Caco-2 (cell line): Measurements from ENCODE around the gene STOX1. TPM values are rescaled to one million over a fixed set of nuclear protein-coding genes. Genes with fewer than 3 reads are reported as not detected.

Experiments used
- BruUV-seq: library from RNA; stranded (reverse); fragments of 400-500 nt; replicated peaks from 2 replicates; lab custom pipeline; 2021; lab: Mats Ljungman, UMichigan
- CTCF ChIA-PET: fragments of 300-600 bp; sonication (Branson Sonifier 250); formaldehyde crosslinking; loops from one replicate; lab custom pipeline; 2022; ENCODE audit warnings: antibody characterized with exemption; lab: Charles Lee
- POLR2A ChIA-PET: fragments of 300-600 bp; sonication (Branson Sonifier 250); formaldehyde crosslinking; loops from one replicate; lab custom pipeline; 2022; ENCODE audit warnings: antibody characterized with exemption; lab: Charles Lee
- DNase-seq, 2 experiments: peaks; one replicate each; pipeline versions ENCODE4 v3.0.0 to v3.0.0-alpha.2; 2020 to 2022
- H3K27me3 ChIP-seq: replicated peaks from 2 replicates; pipeline ENCODE4 v1.6.0; 2011; ENCODE audit warnings: low read length; ENCODE audit not compliant: control insufficient read depth, insufficient read depth
- H3K36me3 ChIP-seq: 2 replicates; pipeline ENCODE4 v1.5.1; 2011; ENCODE audit warnings: low read length; ENCODE audit not compliant: control insufficient read depth, insufficient read depth
- H3K4me1 ChIP-seq: fragments of 250-450 bp; sonication (Bioruptor Pico); 2 replicates; pipeline ENCODE4 v1.5.1; 2020; ENCODE audit warnings: mild to moderate bottlenecking
- H3K4me3 ChIP-seq: 2 replicates; pipeline ENCODE4 v1.5.1; 2011; ENCODE audit warnings: low read depth, mild to moderate bottlenecking, control low read depth, low read length
- H3K9me3 ChIP-seq: fragments of 250-450 bp; sonication (Bioruptor Pico); 2 replicates; pipeline ENCODE4 v1.5.1; 2020; ENCODE audit warnings: mild to moderate bottlenecking, moderate library complexity
- H3K27ac Mint-ChIP-seq: one replicate; pipeline ENCODE4 v1.8.0; 2022; ENCODE audit warnings: mixed read lengths; ENCODE audit not compliant: unreplicated experiment
- H3K27me3 Mint-ChIP-seq: one replicate; pipeline ENCODE4 v1.8.0; 2022; ENCODE audit warnings: mixed read lengths; ENCODE audit not compliant: insufficient read depth, unreplicated experiment
- H3K36me3 Mint-ChIP-seq: one replicate; pipeline ENCODE4 v1.8.0; 2022; ENCODE audit warnings: mild to moderate bottlenecking, mixed read lengths; ENCODE audit not compliant: insufficient read depth, unreplicated experiment
- H3K4me1 Mint-ChIP-seq: one replicate; pipeline ENCODE4 v1.8.0; 2022; ENCODE audit warnings: low read depth, mixed read lengths; ENCODE audit not compliant: unreplicated experiment
- H3K4me3 Mint-ChIP-seq: one replicate; pipeline ENCODE4 v1.8.0; 2022; ENCODE audit warnings: mild to moderate bottlenecking, moderate library complexity, mixed read lengths; ENCODE audit not compliant: unreplicated experiment
- H3K9me3 Mint-ChIP-seq: one replicate; pipeline ENCODE4 v1.8.0; 2022; ENCODE audit warnings: mixed read lengths; ENCODE audit not compliant: unreplicated experiment
- intact Hi-C: fragments of 100-400 bp; cut with micrococcal nuclease; formaldehyde crosslinking; loops from one replicate; pipeline ENCODE4 v1.10.0; 2022; ENCODE audit not compliant: unreplicated experiment
- total RNA-seq: library from RNA; stranded (reverse); gene quantifications from 2 replicates; pipeline ENCODE4 v1.2.3, GENCODE V29; 2022
- TF ChIP-seq, protein P1 (sequence below), 2 experiments: fragments of 200-600 bp in 1 of 2; IDR thresholded peaks; 1 replicate in 1 of 2; 2 replicates in 1 of 2; pipeline versions ENCODE4 v1.5.1 to v1.8.0; 2011 to 2022; ENCODE audit warnings: antibody characterized with exemption in 1 of 2, control low read depth in 1 of 2, inconsistent platforms in 1 of 2, low read depth in 1 of 2, low read length in 1 of 2, mild to moderate bottlenecking in 1 of 2, moderate library complexity in 1 of 2; ENCODE audit not compliant: insufficient read depth in 1 of 2, severe bottlenecking in 1 of 2, unreplicated experiment in 1 of 2

Gene STOX1
- total RNA-seq, 1 experiment from 2014 or later = 8.5 TPM

DNA sequence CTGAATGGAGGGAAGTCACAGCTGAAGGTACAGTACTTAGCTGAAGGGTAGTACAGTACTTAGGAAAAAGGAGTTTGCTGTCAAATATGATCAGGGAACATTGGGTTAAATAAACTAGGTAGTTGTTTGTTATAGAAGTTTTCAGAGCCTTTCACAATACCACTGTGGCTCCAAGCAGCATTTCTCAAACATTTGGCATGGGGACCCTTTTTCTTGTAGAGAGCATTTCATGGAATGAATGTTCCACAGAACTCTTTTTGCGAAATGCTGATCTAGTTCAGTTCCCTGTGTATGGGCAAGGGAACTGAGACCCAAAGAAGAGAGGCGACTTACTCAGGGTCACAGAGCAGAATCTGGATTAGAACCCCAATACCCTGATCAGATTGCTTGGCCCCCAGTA lies 42.3 kb downstream of the STOX1 start:
- Histone ChIP-seq H3K36me3 (no peaks in the 10 kb centered on the region), H3K4me3 (no peak overlapping the region), H3K9me3 (peaks cover 26% of the 10 kb centered on the region), H3K27me3 (no peaks in the 10 kb centered on the region), H3K4me1 (peaks cover 17% of the 10 kb centered on the region)
- Mint-ChIP-seq H3K27me3 (no peaks in the 10 kb centered on the region), H3K27ac (no peak overlapping the region), H3K9me3 (peaks cover 24% of the 10 kb centered on the region), H3K36me3 (no peaks in the 10 kb centered on the region), H3K4me3 (no peak overlapping the region), H3K4me1 (peaks cover 18% of the 10 kb centered on the region)
- ChIA-PET CTCF (no interaction called here), POLR2A (no interaction called here)
- intact Hi-C loops = no loop called here
- no TSS peak for BruUV-seq
- no peak for DNase-seq
- TF ChIP-seq, protein P1, sequence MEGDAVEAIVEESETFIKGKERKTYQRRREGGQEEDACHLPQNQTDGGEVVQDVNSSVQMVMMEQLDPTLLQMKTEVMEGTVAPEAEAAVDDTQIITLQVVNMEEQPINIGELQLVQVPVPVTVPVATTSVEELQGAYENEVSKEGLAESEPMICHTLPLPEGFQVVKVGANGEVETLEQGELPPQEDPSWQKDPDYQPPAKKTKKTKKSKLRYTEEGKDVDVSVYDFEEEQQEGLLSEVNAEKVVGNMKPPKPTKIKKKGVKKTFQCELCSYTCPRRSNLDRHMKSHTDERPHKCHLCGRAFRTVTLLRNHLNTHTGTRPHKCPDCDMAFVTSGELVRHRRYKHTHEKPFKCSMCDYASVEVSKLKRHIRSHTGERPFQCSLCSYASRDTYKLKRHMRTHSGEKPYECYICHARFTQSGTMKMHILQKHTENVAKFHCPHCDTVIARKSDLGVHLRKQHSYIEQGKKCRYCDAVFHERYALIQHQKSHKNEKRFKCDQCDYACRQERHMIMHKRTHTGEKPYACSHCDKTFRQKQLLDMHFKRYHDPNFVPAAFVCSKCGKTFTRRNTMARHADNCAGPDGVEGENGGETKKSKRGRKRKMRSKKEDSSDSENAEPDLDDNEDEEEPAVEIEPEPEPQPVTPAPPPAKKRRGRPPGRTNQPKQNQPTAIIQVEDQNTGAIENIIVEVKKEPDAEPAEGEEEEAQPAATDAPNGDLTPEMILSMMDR (IDR thresholded peaks at IDR 0.05; ENCODE audit: insufficient read depth in 1 of 2, low read depth in 1 of 2, low read length in 1 of 2, severe bottlenecking in 1 of 2, unreplicated experiment in 1 of 2) = no peak

DNA sequence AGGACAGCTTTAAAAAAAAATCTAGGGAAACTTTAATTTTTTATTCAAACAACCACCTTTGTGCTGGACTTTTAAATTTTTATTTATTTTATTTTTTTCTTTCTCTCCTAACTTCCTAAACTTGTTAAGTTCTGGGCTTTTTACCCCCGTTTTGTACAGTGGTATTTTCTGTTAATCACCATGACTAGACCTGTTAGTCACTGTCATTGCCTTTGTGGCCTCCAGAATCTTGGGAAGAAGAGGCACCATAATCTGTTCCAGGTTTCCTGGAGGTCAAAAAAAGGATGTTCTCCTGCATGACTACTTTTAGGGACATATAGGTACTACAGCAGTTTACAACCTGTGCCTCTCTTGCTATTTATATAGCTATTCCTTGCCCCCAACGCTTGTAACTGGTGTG lies 42.7 kb downstream of the STOX1 start:
- H3K27me3 ChIP-seq = no peaks in the 10 kb centered on the region
- no TSS peak for BruUV-seq
- no peak for DNase-seq
- TF ChIP-seq, protein P1 (IDR thresholded peaks at IDR 0.05; ENCODE audit: insufficient read depth in 1 of 2, low read depth in 1 of 2, low read length in 1 of 2, severe bottlenecking in 1 of 2, unreplicated experiment in 1 of 2) = no peak
- intact Hi-C loops = no loop called here
- no peak overlapping the region for H3K4me3 ChIP-seq
- H3K4me3 Mint-ChIP-seq = no peak overlapping the region
- no peaks in the 10 kb centered on the region for H3K36me3 Mint-ChIP-seq
- CTCF ChIA-PET = no interaction called here
- H3K9me3 ChIP-seq = peaks cover 26% of the 10 kb centered on the region
- H3K9me3 Mint-ChIP-seq = peaks cover 24% of the 10 kb centered on the region
- peaks cover 17% of the 10 kb centered on the region for H3K4me1 ChIP-seq
- POLR2A ChIA-PET = no interaction called here
- H3K27ac Mint-ChIP-seq = no peak overlapping the region
- peaks cover 18% of the 10 kb centered on the region for H3K4me1 Mint-ChIP-seq
- H3K27me3 Mint-ChIP-seq = no peaks in the 10 kb centered on the region
- H3K36me3 ChIP-seq = no peaks in the 10 kb centered on the region

DNA sequence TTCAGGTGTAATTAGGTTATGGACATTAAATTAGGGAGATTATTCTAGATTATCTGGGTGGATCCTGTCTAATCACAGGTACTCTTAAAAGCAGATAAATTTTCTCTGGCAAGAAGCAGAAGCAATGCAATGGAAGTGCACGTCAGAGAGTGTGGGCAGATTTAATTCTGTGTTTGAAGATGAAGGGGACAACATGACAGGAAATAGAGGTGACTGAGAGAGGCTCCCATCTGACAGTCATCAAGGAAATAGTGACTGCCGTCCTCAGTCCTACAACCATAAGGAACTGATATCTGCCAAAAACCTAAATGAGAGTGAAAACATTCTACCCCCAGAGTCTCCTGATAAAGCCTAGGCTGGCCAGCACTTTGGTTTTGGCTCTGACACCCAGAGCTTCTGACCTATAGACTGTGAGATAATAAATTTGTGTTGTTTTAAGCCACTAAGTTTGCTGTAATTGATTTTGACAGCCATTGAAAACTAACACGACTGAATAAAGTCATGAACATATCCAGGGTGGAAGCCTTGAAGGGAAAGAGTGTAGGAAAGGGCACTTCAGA lies 43.3 kb downstream of the STOX1 start:
- no peak for DNase-seq
- no peak overlapping the region for H3K4me3 Mint-ChIP-seq
- H3K27ac Mint-ChIP-seq = no peak overlapping the region
- Histone ChIP-seq H3K36me3 (no peaks in the 10 kb centered on the region), H3K4me1 (peaks cover 19% of the 10 kb centered on the region), H3K27me3 (no peaks in the 10 kb centered on the region), H3K4me3 (no peak overlapping the region), H3K9me3 (peaks cover 26% of the 10 kb centered on the region)
- H3K27me3 Mint-ChIP-seq = no peaks in the 10 kb centered on the region
- intact Hi-C loops = no loop called here
- no TSS peak for BruUV-seq
- ChIA-PET POLR2A (no interaction called here), CTCF (no interaction called here)
- H3K4me1 Mint-ChIP-seq = peaks cover 18% of the 10 kb centered on the region
- peaks cover 24% of the 10 kb centered on the region for H3K9me3 Mint-ChIP-seq
- TF ChIP-seq, protein P1 (IDR thresholded peaks at IDR 0.05; ENCODE audit: insufficient read depth in 1 of 2, low read depth in 1 of 2, low read length in 1 of 2, severe bottlenecking in 1 of 2, unreplicated experiment in 1 of 2) = no peak
- no peaks in the 10 kb centered on the region for H3K36me3 Mint-ChIP-seq
